Inflammatory macrophage treated with lipopolysaccharide for 1 hour (primary cell): ENCODE data around the gene SPTBN1.
"Not testable (repeated sequence)": the region's sequence is repeated elsewhere in the genome, so short reads cannot be mapped to it uniquely, and the experiment has no call there.

Experiments used
- DNase-seq, 2 donors: peaks; one replicate each; pipeline ENCODE4 v3.0.0-alpha.2; 2020 to 2022

The SPTBN1 gene

DNA sequence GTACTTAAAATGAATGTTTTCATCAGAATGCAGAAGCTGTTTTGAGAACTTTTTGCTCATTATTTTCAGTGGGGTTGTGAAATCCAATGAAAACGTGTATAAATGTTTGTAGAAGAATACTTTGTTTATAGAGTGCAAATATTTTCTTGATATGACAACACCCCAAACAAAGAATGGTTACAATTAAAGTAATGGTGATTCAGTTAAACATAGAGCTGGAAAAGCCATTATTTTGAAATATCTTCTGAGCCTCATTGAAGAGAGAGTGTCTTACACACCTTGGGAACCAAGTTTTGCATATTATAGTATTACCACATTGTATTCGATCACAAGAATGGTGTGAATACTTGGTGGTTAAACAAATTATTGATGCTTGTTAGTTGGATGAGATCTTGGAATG, 48.7 kb downstream of the SPTBN1 start:
- no peak for DNase-seq

DNA sequence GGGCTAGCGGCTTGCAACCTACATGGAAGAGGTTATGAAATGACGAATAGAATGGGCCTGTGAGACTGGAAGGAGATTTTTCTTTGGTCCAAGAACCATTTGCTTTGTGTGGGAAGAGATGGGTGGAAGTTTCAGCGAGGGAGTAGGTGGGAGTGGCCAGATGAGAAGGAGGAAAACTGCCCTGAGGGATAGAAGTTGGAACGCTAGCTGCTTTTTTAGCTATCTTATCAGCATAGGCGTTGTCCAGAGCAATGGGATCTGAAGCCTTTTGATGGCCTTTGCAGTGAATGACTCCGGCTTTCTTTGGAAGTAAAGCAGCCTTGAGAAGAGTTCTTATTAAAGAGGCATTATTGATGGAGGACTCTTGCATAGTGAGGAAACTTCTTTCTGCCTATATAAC, 52.4 kb downstream of the SPTBN1 start:
- DNase-seq = no peak

DNA sequence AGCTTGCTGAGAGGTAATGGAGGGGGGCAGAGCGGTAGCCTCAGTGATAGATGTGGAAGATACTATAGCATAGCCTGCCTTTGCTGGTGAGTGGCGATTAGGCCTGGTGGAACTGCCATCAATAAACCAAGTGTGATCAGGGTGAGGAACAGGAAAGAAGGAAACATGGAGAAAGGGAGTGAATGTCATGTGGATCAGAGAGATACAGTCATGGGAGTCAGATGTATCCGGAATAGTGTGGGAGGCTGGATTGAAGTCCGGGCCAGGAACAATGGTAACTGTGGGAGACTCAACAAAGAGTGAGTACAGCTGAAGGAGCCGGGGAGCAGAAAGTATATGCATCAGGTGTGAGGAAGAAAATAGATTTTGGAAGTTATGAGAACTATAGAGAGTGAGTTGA, 52.9 kb downstream of the SPTBN1 start:
- not testable (repeated sequence) for DNase-seq

DNA sequence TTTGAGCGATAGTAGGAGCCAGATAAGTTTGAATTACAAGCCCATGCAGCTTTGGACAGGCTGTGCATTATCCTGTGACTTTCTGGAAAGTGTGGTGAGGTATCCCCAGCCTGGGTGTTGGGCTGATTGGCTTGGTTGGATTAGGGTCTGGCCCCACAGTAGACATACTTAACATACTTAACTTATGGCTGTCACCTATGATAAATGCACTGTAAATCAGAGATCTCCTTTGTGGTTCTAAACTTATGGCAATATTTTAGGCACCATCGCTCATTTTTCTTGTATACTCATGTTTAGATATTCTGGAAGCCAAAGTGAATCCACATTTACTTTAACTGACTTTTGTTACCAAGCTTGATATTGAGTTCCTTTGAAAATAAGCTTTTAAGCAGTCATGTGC, 54.8 kb downstream of the SPTBN1 start:
- no peak for DNase-seq

DNA sequence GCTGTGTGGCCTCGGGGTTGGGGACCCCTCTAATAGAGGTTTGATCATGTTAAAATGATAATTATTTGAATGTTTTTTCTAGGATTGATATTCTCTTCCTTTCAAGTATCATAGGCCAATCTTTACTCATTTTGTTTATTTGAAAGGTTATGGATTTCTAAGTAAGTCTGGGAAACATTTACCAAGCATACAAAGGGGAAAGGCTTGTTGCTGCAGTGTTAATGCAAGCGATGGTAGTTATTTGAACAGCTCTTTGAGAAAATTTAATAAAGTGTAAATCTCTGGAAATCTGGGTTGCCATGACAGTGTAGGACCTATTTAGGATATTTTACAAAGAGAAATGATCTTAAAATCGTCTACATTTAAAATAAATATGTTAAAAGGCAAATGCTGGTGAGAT, 56.1 kb downstream of the SPTBN1 start:
- DNase-seq = no peak

DNA sequence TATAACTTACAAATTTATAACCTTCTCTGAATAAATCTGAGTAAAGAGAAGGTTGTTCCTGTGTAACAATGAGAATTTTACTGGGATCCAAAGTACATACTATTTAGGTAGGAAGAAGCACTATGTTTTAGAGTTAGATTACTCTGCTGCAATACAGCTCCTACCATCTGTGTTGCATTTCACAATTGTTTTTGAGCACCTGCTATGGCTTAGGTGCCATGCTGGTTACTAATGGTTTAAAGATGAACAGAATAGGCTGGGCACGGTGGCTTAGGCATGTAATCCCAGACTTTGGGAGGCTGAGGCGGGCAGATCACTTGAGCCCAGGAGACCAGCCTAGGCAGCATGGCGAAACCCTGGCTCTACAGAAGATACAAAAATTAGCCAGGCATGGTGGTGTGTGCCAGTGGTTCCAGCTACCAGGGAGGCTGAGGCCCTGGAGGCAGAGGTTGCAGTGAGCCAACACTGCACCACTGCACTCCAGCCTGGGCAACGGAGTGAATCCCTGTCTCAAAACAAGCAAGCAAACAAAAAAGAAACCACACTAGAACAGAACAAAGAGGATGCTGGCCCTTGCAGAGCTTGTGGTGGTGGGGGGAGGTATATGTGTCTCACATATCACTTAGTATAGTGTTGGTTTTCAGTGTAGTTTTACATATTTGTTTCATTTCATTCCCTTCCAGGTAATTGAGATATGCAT, 56.7 kb downstream of the SPTBN1 start:
- DNase-seq = no peak

DNA sequence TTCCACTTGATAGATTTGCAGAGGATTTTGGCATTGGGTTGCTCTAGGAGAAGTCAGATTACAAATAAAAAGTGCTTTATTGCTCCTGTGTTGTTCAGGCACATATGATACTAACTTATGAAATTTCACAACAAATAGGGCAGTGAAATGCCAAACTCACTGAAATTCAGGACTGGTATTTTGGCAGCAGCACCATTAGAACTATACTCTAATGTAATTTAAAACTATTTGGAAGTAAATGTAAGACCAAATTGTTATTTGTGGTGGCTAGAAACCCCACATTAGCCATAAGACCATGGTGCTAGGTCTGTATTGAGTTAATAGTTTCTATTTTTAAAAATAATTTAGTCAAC, 57.2 kb downstream of the SPTBN1 start:
- DNase-seq = no peak

DNA sequence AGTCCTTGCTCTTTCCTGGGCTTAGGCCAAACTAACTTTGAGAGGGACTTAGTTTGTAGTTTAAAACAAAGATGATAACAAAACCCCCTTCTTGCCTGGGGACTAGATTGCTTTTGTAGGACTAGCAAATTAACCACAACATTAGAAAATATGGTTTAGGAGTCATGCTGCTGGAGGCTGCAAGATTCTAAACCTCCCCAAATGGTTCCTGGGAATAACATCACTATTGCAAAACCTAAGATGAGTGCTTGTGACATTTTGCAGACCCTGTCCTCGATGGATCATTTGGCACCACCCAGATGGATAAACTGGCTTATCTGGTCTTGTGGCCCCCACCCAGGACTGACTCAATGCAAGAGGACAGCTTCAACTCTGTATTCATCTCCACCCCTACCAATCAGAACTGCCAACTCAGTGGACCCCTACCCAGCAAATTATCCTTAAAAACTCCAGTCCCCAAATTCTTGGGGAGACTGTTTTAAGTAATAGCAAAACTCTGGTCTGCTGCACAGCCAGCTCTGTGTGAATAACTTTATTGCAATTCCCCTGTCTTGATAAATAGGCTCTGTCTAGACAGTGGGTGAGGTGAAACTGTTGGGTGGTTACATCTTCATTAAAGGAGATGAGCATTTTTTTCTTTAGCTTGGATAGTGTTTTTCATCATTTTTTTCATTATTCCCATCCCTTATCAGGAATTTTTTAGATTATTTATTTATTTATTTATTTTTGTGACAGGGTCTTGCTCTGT, 58.9 kb downstream of the SPTBN1 start:
- DNase-seq = no peak

DNA sequence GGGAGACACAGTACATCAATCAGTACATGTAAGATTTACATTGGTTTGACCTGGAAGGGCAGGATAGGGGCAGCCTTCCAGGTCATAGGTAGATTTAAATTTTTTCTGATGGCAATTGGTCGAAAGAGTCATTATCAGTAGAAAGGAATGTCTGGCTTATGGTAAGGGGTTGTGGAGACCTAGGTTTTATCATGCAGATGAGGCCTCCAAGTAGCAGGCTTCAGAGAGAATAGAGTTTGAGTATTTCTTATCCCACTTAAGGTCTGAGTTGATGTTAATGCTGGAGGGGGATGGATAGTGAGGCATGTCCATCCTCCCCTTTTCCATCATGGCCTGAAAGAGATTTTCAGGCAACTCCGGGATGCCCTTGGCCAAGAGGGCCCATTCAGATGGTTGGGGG, 60.7 kb downstream of the SPTBN1 start:
- no peak for DNase-seq

DNA sequence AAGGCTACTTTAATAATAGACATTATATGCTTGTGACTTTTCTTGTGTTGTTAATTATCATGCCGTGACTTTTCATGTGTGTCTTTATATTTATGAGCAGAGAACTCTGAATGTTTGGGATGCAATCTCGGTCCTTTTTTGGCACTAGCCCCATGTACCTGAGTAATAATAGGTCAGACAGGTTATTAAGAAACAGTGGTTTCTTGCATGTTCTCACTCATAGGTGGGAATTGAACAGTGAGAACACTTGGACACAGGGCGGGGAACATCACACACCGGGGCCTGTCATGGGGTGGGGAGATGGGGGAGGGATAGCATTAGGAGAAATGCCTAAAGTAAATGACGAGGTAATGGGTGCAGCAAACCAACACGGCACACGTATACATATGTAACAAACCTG, 61.9 kb downstream of the SPTBN1 start:
- not testable (repeated sequence) for DNase-seq

DNA sequence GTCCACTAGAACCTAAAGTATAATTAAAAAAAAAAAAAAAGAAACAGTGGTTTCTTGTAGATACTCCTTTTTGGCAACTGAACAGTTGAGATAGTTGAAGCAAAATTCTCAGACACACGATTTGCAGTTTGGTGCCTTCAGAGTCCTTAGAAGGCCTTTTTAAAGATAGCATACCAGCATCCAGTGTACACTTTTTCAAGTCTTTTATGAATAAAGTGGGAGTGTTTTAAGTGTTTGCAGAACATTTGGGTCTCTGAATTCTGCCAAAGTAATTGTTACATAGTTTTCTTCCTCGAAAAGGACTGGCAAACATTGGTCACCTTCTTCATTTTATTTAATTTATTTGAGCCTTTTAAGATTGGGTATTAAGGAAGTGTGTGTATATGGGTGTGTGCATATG, 62.3 kb downstream of the SPTBN1 start:
- DNase-seq = no peak

DNA sequence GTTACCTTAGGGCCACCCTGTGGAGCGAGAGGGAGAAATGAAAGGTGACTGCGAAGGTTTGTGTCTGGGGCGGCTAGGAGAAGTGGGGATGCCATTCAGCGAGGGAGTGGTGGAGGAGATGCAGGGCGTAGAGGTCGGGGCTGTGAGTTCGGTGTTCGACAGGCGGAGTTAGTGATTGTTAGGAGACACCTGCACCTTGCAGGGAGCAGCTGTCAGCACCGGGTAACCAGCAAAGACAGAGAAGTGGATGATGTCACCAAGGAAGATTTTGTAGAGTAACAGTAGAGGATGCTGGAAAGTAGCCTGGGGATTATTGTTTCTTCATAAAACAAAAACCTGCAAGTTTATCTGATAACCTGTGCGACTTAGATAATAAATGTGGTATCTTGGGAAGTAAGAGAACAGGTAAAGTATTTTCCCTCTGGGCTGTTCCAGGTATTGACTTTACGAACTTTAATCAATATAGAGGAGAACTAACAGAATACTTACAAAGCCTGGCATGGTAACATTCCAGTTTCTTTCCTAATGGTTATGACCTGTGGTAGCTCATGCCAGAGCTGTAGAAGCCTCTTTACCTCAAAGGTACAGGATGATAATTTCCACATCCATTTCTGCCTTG, 63.8 kb downstream of the SPTBN1 start:
- DNase-seq = no peak

DNA sequence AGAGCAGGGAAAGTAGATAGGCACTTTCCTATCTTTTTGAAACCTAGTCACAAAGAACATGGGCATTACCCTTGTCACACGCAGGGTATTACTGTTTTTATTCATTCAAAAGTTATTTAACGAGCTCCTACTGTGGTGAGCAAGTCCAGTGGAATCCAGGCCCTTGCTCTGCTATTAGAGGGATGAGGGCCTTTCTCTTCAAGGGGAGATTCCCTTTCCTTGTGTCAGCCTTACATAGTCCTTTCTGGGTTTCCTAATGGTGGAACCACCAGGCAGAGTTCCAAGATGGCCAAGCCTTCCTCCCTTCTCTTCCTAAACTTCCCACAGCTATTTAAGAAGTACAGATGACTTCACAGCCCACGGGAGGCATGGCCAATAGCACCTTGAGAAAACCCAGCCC, 64.6 kb downstream of the SPTBN1 start:
- no peak for DNase-seq

DNA sequence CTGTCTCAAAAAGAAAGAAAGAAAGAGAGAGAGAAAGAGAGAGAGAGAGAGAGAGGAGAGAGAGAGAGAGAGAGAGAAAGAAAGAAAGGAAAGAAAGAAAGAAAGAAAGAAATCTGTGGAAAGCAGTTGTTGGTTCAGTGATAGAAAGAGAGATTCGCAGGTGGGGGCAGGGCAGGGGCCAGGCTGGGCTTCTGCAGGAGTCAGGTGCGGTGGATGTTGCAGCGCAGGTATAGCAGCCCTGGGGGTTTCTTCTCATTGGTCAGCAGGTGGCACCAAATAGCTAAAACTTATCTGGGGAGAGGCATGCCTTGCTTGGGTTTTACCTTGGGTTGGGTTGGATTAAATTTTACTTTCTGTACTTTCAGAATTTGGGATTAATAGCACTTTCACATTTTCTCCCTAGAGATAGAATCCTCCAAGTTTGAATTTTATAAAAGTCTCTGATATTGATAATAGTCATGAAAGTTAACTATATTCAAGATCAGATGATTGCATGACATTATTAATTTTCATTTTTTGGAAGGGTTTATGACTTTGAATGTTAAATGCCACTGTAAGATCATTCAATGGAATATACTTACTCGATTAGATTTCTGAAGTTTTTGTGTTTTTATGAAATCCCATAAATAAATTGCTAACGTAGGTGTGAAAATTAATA, 66.6 kb downstream of the SPTBN1 start:
- DNase-seq = peak; percentile 42 to 71

DNA sequence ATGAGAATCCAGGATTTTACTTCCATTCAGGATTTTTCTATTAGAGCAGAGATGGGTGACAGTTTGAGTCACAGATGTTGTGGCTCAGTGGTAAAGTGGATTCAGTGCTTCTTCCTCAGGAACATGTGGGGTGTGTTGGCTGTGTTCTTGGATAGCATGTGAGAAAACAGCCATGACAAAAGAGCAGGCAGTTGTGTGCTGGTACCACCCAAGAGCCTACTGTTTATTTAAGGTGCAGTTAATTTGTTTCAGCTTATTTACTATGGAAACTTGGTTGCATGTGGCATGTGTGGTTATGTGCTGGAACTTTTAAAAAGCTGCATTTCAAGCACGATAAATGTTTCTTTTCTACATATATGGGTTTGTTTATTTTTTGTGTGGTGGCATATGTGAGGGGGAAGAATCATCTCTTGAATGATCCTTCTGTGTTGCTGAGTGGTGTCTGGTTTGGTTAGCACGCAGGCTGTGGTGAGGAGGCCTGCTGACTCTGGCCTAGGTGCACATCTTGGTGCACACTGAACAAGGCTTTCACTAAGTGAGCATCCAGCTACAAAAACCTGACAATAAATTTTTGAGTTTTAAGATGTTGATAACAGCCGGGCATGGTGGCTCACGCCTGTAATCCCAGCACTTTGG, 67.3 kb downstream of the SPTBN1 start:
- no peak for DNase-seq

DNA sequence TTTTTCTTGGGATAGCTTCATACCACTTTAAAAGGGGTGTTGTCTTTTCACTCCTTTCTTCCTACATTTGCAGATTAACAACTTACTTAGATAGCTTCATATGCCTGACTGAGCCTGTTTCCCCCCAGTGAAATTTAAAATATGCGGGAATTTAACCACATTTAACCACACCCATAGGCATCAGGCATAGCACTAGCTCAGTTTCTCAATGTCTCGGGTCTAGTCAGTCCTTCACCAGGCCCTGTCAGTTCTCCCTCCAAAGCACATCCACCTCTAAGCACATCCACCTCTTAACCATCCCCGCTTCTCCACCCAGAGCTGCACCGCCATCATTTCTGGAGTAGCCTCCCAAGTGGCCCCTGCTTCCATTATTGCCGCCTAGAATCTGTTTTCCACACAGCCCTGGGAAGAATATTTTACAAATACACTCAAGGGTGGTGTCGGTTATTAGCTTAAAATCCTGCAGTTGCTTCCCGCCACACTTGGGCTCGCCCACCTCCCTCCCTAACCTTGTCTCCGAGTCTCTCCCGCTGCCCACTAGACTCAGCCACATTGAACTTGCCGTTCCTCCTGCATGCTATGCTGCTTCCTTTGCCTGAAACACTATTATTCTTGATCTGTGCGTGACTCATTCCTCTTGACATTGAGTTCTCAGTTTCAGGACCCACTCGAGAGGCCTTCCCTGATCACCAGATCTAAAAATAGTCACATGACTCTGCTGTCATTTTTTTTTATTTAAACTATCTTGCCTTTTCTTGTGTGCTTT, 68.3 kb downstream of the SPTBN1 start:
- peak; percentile 41 to 59 for DNase-seq

DNA sequence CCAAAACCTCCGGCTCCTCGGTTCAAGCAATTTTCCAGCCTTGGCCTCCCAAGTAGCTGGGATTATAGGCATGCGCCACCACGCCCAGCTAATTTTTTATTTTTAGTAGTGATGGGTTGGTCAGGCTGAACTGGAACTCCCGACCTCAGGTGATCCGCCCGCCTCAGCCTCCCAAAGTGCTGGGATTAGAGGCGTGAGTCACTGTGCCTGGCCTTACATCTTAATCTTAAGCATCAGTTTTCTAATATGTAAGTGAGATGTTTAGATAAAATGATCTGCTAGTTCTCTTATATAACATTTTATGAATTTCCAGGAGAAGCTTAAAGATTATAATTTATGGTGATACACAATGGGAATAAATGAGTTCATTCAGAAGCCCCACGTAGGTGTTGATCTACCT, 69.2 kb downstream of the SPTBN1 start:
- DNase-seq = no peak

DNA sequence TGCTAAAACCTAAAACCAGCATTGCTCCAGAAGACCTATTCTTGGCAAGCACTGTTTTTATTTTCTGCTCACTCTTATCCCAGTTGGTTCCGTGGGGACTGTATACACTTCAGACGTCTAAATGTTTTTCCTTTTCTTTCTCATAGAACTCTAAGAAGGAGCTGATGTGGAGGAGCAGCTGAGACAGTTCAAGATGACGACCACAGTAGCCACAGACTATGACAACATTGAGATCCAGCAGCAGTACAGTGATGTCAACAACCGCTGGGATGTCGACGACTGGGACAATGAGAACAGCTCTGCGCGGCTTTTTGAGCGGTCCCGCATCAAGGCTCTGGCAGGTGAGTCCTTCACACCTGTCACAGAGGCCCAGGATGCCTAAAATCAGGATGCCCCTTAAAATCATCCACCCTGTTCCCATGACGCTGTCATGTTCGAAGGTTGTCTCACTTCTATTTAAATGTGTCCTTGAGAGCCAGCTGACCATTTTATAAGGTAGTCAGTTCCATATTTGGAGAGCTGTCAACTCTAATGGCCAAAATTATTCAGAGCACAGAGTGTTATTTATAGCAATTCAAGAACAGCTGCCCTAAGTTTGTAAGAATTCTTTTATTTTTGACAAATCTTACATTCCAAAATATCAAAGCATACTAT, 70.2 kb downstream of the SPTBN1 start:
- DNase-seq = no peak

DNA sequence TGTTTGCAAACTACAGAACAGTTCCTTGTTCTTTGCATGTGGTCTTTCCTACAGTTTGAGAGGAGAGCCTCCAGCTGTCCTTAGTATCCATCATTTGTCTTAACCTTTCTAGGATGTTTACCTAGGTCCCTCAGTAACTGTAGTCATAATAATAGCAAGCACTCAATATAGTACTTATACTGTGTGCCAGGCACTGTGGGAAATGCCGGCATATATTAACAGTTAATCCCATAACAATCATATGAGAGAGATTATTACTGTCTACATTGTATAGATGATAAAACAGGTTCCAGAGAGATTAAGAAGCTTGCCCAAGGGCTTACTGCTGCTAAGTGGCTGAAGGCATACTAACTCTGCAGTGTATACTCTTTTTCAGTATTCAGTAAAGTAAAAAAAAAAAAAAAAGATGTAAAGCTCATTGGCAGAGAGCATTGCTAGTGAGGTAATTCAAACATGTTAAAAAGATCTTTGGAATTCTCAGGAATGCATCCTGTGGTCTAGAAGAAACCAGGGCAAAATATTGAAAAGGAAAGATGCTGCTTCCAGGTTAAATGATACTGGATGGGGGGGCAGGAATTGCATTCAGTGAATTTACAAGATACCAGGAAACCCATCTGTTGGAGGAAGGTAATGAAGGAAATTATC, 72.3 kb downstream of the SPTBN1 start:
- DNase-seq = no peak

DNA sequence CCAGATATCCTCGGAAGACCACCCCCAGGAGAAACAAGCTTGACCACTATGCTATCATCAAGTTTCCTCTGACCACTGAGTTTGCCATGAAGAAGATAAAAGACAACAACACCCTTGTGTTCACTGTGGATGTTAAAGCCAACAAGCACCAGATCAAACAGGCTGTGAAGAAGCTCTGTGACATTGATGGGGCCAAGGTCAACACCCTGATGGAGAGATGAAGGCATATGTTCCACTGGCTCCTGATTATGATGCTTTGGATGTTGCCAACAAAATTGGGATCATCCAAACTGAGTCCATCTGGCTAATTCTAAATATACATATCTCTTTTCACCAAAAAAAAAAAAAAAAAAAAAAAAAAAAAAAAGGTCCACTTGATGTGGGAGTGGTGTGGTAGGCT, 73.4 kb downstream of the SPTBN1 start:
- not testable (repeated sequence) for DNase-seq

DNA sequence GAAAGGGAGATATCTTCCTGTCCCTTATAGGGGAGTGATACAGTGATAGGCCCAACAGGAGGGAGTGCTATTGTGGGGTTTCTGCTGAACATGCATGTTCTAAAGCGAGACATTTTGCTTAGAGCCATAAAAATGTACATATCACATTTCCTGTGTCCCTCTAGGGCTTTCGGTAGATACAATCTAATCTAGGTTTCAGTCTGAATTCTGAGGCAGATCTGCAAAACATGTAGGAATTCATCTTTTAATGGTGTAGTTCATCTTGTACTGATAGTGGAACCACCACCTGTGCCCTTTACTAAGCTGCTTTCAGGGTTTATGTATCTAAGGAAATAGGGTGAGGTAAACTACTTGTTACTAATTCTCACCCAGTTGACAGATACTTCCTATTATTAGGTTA, 73.8 kb downstream of the SPTBN1 start:
- no peak for DNase-seq
